Endothelial cell of umbilical vein (primary cell): ENCODE data around the gene TWIST1. TPM values are rescaled to one million over a fixed set of nuclear protein-coding genes. Genes with fewer than 3 reads are reported as not detected.

ENCODE experiments used
- BruUV-seq: library from RNA; stranded (reverse); fragments of 400-500 nt; replicated peaks from 2 replicates; lab custom pipeline; 2021; lab: Mats Ljungman, UMichigan
- CTCF ChIA-PET: fragments of 300-600, 350-600 bp; sonication (Branson Sonifier 250); formaldehyde crosslinking; loops from one replicate; lab custom pipeline; 2021; ENCODE audit warnings: antibody characterized with exemption, inconsistent platforms; lab: Charles Lee
- POLR2A ChIA-PET: fragments of 300-600, 350-600 bp; sonication (Branson Sonifier 250); formaldehyde crosslinking; loops from one replicate; lab custom pipeline; 2021; ENCODE audit warnings: antibody characterized with exemption, inconsistent platforms; lab: Charles Lee
- DNase-seq: peaks from one replicate; pipeline ENCODE4 v3.0.0-alpha.2; 2011; ENCODE audit warnings: low read depth, low spot score
- FAIRE-seq: peaks from 2 replicates; lab custom pipeline; 2011; peaks lifted over from hg19 to GRCh38; lab: Jason Lieb, UNC
- H2AFZ ChIP-seq: 2 replicates; pipeline ENCODE4 v1.6.0; 2012; ENCODE audit warnings: low read depth, low read length, control low read depth, inconsistent platforms
- H3K27ac ChIP-seq: 2 replicates; pipeline ENCODE4 v1.5.1; 2011; ENCODE audit warnings: low read depth, mild to moderate bottlenecking, control low read depth, low read length, moderate library complexity; ENCODE audit not compliant: insufficient read depth
- H3K27me3 ChIP-seq, 2 experiments: 2 replicates each; pipeline versions ENCODE4 v1.6.0 to v1.6.1; 2011; ENCODE audit warnings: low read length in 2 of 2, mixed read lengths in 1 of 2; ENCODE audit not compliant: control insufficient read depth in 2 of 2, insufficient read depth in 2 of 2
- H3K36me3 ChIP-seq, 2 experiments: 2 replicates in 1 of 2; 3 replicates in 1 of 2; pipeline ENCODE4 v1.5.1; 2011; ENCODE audit warnings: low read length in 2 of 2, mild to moderate bottlenecking in 1 of 2, moderate library complexity in 1 of 2; ENCODE audit not compliant: control insufficient read depth in 2 of 2, insufficient read depth in 2 of 2; ENCODE audit errors: extremely low read depth in 1 of 2
- H3K4me1 ChIP-seq: 3 replicates; pipeline ENCODE4 v1.5.1; 2011; ENCODE audit warnings: mild to moderate bottlenecking, low read length; ENCODE audit not compliant: control insufficient read depth, insufficient read depth; ENCODE audit errors: extremely low read depth
- H3K4me2 ChIP-seq: 2 replicates; pipeline ENCODE4 v1.6.1; 2011; ENCODE audit warnings: low read length, control low read depth, mixed read lengths; ENCODE audit not compliant: insufficient read depth
- H3K4me3 ChIP-seq, 3 experiments: fragments of 200-600 bp in 1 of 3; sonication (generic), shearing (Covaris generic) in 1 of 3; replicated peaks in 1 of 3; 2 replicates each; pipeline ENCODE4 v1.5.1; 2011 to 2016; ENCODE audit warnings: control low read depth in 3 of 3, low read length in 3 of 3, mild to moderate bottlenecking in 2 of 3, inconsistent platforms in 1 of 3, low read depth in 1 of 3, moderate library complexity in 1 of 3; ENCODE audit not compliant: insufficient read depth in 1 of 3
- H3K79me2 ChIP-seq: 2 replicates; pipeline ENCODE4 v1.6.0; 2012; ENCODE audit warnings: low read length, inconsistent platforms; ENCODE audit not compliant: control insufficient read depth, insufficient read depth
- H3K9ac ChIP-seq: replicated peaks from 2 replicates; pipeline ENCODE3; 2011; ENCODE audit warnings: low read length, control low read depth; ENCODE audit not compliant: insufficient read depth; ENCODE audit errors: extremely low read depth
- H3K9me1 ChIP-seq: replicated peaks from 3 replicates; pipeline ENCODE4 v1.6.0; 2011; ENCODE audit warnings: mild to moderate bottlenecking, low read length; ENCODE audit not compliant: control insufficient read depth, insufficient read depth; ENCODE audit errors: extremely low read depth
- H3K9me3 ChIP-seq: replicated peaks from 2 replicates; pipeline ENCODE4 v1.5.1; 2012; ENCODE audit warnings: low read length, inconsistent platforms; ENCODE audit not compliant: control insufficient read depth, insufficient read depth
- H4K20me1 ChIP-seq: replicated peaks from 2 replicates; pipeline ENCODE3; 2011; ENCODE audit warnings: mild to moderate bottlenecking, low read length; ENCODE audit not compliant: control insufficient read depth, insufficient read depth; ENCODE audit errors: extremely low read depth
- EZH2 ChIP-seq: IDR thresholded peaks from 2 replicates; pipeline ENCODE4 v1.6.1; 2012; ENCODE audit warnings: borderline replicate concordance, low read depth, mild to moderate bottlenecking, moderate library complexity, low read length, inconsistent platforms; ENCODE audit not compliant: severe bottlenecking
- FOS ChIP-seq: IDR thresholded peaks from 2 replicates; pipeline ENCODE4 v1.6.1; 2011; ENCODE audit warnings: mild to moderate bottlenecking, low read length, moderate library complexity, borderline replicate concordance; ENCODE audit not compliant: insufficient read depth
- GATA2 ChIP-seq: IDR thresholded peaks from 2 replicates; pipeline ENCODE4 v1.7.0; 2011; ENCODE audit warnings: low read depth, mild to moderate bottlenecking, moderate library complexity, mixed read lengths, low read length; ENCODE audit not compliant: insufficient read length, insufficient read depth
- JUN ChIP-seq: IDR thresholded peaks from 2 replicates; pipeline ENCODE4 v1.6.1; 2011; ENCODE audit warnings: borderline replicate concordance, low read depth; ENCODE audit not compliant: insufficient read length, insufficient read depth
- MYC ChIP-seq: IDR thresholded peaks from one replicate; pipeline ENCODE4 v1.6.1; 2011; ENCODE audit warnings: mild to moderate bottlenecking, low read depth, low read length
- POLR2A ChIP-seq: IDR thresholded peaks from 2 replicates; pipeline ENCODE4 v1.6.1; 2012; ENCODE audit warnings: low read depth, mild to moderate bottlenecking, control low read depth, low read length
- POLR2AphosphoS5 ChIP-seq: IDR thresholded peaks from 2 replicates; pipeline ENCODE4 v1.6.1; 2012; ENCODE audit warnings: low read depth, mild to moderate bottlenecking, control low read depth, low read length, moderate library complexity; ENCODE audit not compliant: insufficient read depth
- dilution Hi-C: fragments of 300-500 bp; cut with MboI; formaldehyde crosslinking; loops from one replicate; pipeline ENCODE4 v1.15.0; 2019; ENCODE audit warnings: low sequenced_read_pairs; ENCODE audit not compliant: extremely low pct_ligation_motif_present
- intact Hi-C: fragments of 100-400 bp; cut with micrococcal nuclease; formaldehyde crosslinking; loops from one replicate; pipeline ENCODE4 v1.10.0; 2022
- polyA plus RNA-seq, 4 experiments: library from polyadenylated mRNA; depleted of rRNA in 3 of 4; stranded (reverse) in 3 of 4; unstranded in 1 of 4; fragments of >200 nt; gene quantifications; 2 replicates each; pipeline versions ENCODE4 v1.2.1 to v1.2.3, GENCODE V29; 2011 to 2012; ENCODE audit warnings: missing spikeins in 1 of 4
- total RNA-seq: library from RNA; stranded (reverse); gene quantifications from 2 replicates; pipeline ENCODE4 v1.2.3, GENCODE V29; 2021
- TF ChIP-seq, protein P1 (sequence below): IDR thresholded peaks from 2 replicates; pipeline ENCODE4 v1.6.1; 2011; ENCODE audit not compliant: insufficient read depth, insufficient read length
- TF ChIP-seq, protein P2 (sequence below), 2 donors: IDR thresholded peaks; 1 replicate in 1 of 2; 2 replicates in 1 of 2; pipeline ENCODE4 v1.5.1; 2011; ENCODE audit warnings: low read length in 2 of 2, mild to moderate bottlenecking in 2 of 2, moderate library complexity in 2 of 2, control low read depth in 1 of 2, inconsistent platforms in 1 of 2, low read depth in 1 of 2; ENCODE audit not compliant: insufficient read depth in 1 of 2; ENCODE audit errors: extremely low read depth in 1 of 2

Gene TWIST1
- total and polyA plus RNA-seq, 2 donors (not counting 3 experiments of a cell fraction or from before 2014, with no cell fraction given), result not detected

DNA sequence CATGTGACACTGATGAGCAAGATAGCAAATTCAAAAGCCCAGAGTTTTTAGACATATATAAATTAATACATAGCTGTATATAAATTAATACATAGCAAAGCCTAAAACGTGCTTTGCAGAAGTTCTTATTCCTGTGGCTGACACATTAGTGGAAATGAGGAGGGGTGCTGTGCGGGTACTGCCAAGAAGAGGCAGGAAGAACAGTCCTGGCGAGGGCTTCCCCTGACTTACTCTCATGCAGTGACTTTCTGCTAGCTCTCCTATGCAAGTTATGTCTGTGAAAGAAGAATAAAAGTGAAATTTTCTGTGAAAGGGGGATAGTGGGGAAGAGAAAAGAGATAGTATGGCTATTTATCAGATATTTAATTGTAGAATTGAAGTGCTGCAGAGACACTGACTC lies 27.6 kb downstream of the TWIST1 start:
- H3K9me3 ChIP-seq, result no peaks in the 10 kb centered on the region
- H3K79me2 ChIP-seq, result no peaks in the 10 kb centered on the region
- intact Hi-C loops, result no loop called here
- no peak for DNase-seq
- TF ChIP-seq JUN, result no peak
- no peak for TF ChIP-seq FOS
- TF ChIP-seq POLR2AphosphoS5, result no peak
- TF ChIP-seq EZH2, result no peak
- TF ChIP-seq GATA2, result no peak
- no peak for TF ChIP-seq MYC
- TF ChIP-seq, protein P1, sequence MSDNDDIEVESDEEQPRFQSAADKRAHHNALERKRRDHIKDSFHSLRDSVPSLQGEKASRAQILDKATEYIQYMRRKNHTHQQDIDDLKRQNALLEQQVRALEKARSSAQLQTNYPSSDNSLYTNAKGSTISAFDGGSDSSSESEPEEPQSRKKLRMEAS, result no peak
- TF ChIP-seq POLR2A, result no peak
- TF ChIP-seq, protein P2, sequence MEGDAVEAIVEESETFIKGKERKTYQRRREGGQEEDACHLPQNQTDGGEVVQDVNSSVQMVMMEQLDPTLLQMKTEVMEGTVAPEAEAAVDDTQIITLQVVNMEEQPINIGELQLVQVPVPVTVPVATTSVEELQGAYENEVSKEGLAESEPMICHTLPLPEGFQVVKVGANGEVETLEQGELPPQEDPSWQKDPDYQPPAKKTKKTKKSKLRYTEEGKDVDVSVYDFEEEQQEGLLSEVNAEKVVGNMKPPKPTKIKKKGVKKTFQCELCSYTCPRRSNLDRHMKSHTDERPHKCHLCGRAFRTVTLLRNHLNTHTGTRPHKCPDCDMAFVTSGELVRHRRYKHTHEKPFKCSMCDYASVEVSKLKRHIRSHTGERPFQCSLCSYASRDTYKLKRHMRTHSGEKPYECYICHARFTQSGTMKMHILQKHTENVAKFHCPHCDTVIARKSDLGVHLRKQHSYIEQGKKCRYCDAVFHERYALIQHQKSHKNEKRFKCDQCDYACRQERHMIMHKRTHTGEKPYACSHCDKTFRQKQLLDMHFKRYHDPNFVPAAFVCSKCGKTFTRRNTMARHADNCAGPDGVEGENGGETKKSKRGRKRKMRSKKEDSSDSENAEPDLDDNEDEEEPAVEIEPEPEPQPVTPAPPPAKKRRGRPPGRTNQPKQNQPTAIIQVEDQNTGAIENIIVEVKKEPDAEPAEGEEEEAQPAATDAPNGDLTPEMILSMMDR (IDR thresholded peaks at IDR 0.05; ENCODE audit: extremely low read depth in 1 of 2, insufficient read depth in 1 of 2, low read depth in 1 of 2, low read length in 2 of 2), result no peak
- H3K4me1 ChIP-seq, result no peaks in the 10 kb centered on the region
- BruUV-seq, result no TSS peak
- ChIA-PET POLR2A (no interaction called here), CTCF (interaction anchor here (1.4 kb wide), 1 partner anchor 32 kb away, joined by 7 read pairs; no protein-coding TSS in a partner anchor)
- H2AFZ ChIP-seq, result no peak overlapping the region
- no peak overlapping the region for H3K9ac ChIP-seq
- no peak for FAIRE-seq
- dilution Hi-C loops, result no loop called here
- H3K9me1 ChIP-seq, result no peaks in the 10 kb centered on the region
- no peaks in the 10 kb centered on the region for H4K20me1 ChIP-seq
- no peaks in the 10 kb centered on the region for H3K36me3 ChIP-seq
- H3K4me3 ChIP-seq, result no peak overlapping the region
- peaks cover 3 to 10% of the 10 kb centered on the region in 2 experiments for H3K27me3 ChIP-seq
- H3K4me2 ChIP-seq, result no peak overlapping the region
- H3K27ac ChIP-seq, result no peak overlapping the region
